AG04450 (cell line): ENCODE data around the gene AP2A2. TPM values are rescaled to one million over a fixed set of nuclear protein-coding genes. Genes with fewer than 3 reads are reported as not detected.

Experiments used
- CTCF ChIA-PET: fragments of 300-600, 350-600 bp; formaldehyde crosslinking; extraction: SDS; loops from one replicate; lab custom pipeline; 2022; ENCODE audit warnings: antibody characterized with exemption, inconsistent platforms; lab: Charles Lee
- POLR2A ChIA-PET: fragments of 350-600 bp; formaldehyde crosslinking; extraction: SDS; loops from one replicate; lab custom pipeline; 2021; ENCODE audit warnings: antibody characterized with exemption, inconsistent platforms; lab: Yijun Ruan, JAX
- DNase-seq: peaks from one replicate; pipeline ENCODE4 v3.0.0-alpha.2; 2011; ENCODE audit warnings: low read depth, low spot score
- H3K27ac ChIP-seq: one replicate; pipeline ENCODE4 v1.5.1; 2012; ENCODE audit warnings: low read depth, low read length, control low read depth
- H3K27me3 ChIP-seq: one replicate; pipeline ENCODE4 v1.6.0; 2012; ENCODE audit warnings: low read length; ENCODE audit not compliant: control insufficient read depth, insufficient read depth
- H3K4me3 ChIP-seq: 2 replicates; pipeline ENCODE4 v1.5.1; 2011; ENCODE audit warnings: mild to moderate bottlenecking, low read depth, low read length, control low read depth
- H3K9me3 ChIP-seq: 2 replicates; pipeline ENCODE4 v1.5.1; 2012; ENCODE audit warnings: low read length; ENCODE audit not compliant: control insufficient read depth, insufficient read depth
- CTCF ChIP-seq: IDR thresholded peaks from 2 replicates; pipeline ENCODE4 v1.5.1; 2011; ENCODE audit warnings: low read depth, low read length, control low read depth, inconsistent platforms
- polyA plus RNA-seq: library from polyadenylated mRNA; depleted of rRNA; stranded (reverse); fragments of >200 nt; gene quantifications from 2 replicates; pipeline ENCODE4 v1.2.3, GENCODE V29; 2011

The AP2A2 gene
- polyA plus RNA-seq, 1 experiment: 54.2 TPM

GRCh38 chr11:1011320-1011698, 85.6 kb downstream of the AP2A2 start:
- ChIA-PET POLR2A (no interaction called here), CTCF (no interaction called here)
- Histone ChIP-seq H3K9me3 (peaks cover 7% of the 10 kb centered on the region), H3K27me3 (no peaks in the 10 kb centered on the region), H3K27ac (no peak overlapping the region), H3K4me3 (no peak overlapping the region)
- no peak for TF ChIP-seq CTCF
- DNase-seq: no peak

- ChIA-PET POLR2A (no interaction called here), CTCF (no interaction called here)
- no peak for DNase-seq
- H3K4me3 ChIP-seq: no peak overlapping the region
- no peak for TF ChIP-seq CTCF
- no peak overlapping the region for H3K27ac ChIP-seq
- peaks cover 17% of the 10 kb centered on the region for H3K9me3 ChIP-seq
- H3K27me3 ChIP-seq: no peaks in the 10 kb centered on the region
These were observed 86.6 kb downstream of the AP2A2 start for GRCh38 chr11:1012291-1012690.

- H3K9me3 ChIP-seq: peaks cover 22% of the 10 kb centered on the region
- DNase-seq: no peak
- no peak overlapping the region for H3K27ac ChIP-seq
- no peaks in the 10 kb centered on the region for H3K27me3 ChIP-seq
- no peak for TF ChIP-seq CTCF
- POLR2A ChIA-PET: no interaction called here
- CTCF ChIA-PET: no interaction called here
- H3K4me3 ChIP-seq: no peak overlapping the region
These were observed 87.3 kb downstream of the AP2A2 start for GRCh38 chr11:1012740-1013630.

GRCh38 chr11:1013631-1013935, 87.9 kb downstream of the AP2A2 start:
- H3K4me3 ChIP-seq: no peak overlapping the region
- CTCF ChIA-PET: no interaction called here

More at GRCh38 chr11:1013631-1013935, 87.9 kb downstream of the AP2A2 start:
- POLR2A ChIA-PET: no interaction called here
- no peak overlapping the region for H3K27ac ChIP-seq
- H3K9me3 ChIP-seq: peaks cover 22% of the 10 kb centered on the region
- no peak for DNase-seq
- no peak for TF ChIP-seq CTCF
- H3K27me3 ChIP-seq: no peaks in the 10 kb centered on the region
